HG03457 (cell line): ENCODE results near the gene SARS2.
A peak's percentile ranks its signal among the peaks of the same experiment; 100 is the strongest.
"Not testable (repeated sequence)": the region's sequence is repeated elsewhere in the genome, so short reads cannot be mapped to it uniquely, and the experiment has no call there.

Experiments used
- ATAC-seq: cut with Tn5 transposase; IDR thresholded peaks from one replicate; pipeline ENCODE4 v1.9.1; 2021; ENCODE audit warnings: moderate number of reproducible peaks; ENCODE audit not compliant: unreplicated experiment

The SARS2 gene

DNA sequence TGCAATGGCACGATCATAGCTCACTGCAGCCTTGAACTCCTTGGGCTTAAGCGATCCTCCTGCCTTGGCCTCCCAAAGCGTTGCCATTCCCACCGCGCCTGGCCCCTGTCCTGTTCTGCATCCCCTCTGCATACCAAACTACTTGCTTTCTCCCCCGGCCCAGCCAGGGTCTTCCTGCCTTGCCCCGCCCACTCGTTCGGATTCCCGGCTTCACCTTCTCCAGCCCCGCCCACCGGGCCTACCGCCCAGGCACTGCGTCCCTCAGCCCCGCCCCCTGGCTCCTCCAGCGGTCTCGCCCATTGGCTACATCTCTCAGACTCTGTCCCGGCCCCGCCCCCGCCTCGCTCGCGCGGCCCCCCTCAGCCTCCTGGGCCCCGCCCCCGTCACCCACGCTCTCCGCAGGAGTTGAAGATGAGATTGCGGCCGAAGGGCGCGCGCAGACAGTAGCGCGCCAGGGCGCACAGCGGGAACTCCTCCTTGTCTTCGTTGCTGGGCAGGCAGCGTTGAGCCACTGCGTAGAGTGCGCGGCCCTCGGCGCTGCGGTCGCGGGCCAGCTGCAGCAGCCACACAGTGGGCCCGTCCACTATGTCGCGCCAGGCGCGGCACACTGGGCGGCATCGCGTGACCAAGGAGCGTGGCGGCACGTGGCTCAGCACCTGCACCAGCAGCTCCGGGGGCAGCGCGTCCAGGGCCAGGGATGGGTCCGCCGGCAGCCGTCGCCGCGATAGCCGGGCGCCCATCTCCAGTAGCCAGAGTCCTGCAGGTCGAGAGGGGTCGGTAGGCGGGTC lies 19.2 kb upstream of the SARS2 start:
- no peak for ATAC-seq

DNA sequence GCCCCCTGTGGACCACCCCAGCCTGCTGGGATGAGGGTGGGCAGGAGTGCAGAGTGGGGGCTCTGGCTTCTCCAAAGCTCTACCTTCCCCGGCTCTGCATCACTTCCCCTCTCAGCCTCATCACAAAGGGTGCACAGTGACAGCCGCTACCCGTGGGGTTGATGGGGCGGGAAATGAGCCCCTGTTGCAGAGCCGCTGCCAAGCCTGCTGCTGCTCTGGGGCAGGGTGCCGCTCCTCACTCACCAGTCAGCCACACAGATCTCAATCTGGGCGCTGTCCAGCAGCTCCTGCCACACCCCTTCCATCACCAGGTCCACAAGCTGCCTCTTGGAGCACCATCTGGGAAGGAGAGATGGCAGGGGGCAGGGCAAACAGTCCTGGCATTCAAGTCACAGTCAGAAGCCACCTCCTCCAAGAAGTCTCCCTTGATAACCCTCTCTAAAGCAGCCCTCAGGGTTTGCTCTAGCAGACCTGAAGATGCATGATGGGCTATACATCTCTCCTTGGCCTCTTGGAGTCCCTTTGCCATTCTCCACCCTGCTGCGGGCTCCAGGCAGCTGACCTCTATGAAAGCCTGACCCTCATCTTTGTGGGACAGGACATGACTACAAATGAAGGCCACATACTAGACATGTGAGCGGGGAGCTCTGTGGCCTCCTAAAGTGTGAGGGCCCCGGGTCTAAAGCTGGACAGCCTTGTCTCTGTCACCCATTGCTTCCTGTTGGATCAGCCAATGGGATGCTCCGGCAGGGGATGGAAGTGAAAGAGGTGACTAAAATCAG lies 15.9 kb upstream of the SARS2 start:
- no peak for ATAC-seq

DNA sequence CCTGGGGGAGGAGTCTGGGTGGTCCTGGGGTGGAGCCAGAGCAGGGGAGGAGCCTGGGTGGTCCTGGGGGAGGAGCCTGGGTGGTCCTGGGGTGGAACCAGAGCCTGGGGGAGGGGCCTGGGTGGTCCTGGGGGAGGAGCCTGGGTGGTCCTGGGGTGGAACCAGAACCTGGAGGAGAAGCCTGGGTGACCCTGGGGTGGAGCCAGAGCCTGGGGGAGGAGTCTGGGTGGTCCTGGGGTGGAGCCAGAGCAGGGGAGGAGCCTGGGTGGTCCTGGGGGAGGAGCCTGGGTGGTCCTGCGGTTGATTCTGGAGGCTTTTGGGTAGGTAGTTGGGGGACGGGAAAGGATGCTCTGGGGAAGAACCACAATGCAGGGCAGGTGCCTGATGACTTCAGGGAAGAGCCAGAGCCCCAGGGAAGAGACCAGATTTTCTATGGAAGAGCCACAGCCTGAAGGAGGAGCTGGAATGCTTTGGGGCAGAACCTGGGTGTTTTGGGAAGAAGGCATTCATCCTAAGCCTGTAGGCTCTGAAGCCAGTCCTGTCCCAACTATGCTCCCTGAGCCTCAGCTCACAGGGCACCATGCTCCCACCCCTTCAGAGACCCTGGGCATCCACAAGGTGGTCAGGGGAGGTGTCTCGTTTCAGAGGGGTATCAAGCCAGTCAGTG lies 15.1 kb upstream of the SARS2 start:
- ATAC-seq = no peak

DNA sequence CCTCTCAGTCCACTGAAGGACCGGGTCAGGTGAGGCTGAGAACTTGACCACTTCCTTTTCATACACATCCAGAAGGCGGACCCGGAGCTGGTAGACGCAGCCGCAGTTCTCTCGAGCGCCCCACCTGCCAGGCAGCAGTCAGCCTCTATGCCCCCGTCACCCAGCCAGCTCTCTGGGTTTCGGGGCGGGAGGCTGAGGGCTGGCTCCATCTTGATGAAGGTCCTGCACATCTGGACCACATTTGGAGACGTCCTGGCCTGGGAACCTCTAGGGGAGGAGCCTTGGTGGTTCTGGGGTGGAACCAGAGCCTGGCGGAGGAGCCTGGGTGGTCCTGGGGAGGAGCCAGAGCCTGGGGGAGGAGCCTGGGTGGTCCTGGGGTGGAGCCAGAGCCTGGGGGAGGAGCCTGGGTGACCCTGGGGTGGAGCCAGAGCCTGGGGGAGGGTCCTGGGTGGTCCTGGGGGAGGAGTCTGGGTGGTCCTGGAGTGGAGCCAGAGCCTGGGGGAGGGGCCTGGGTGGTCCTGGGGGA lies 14.5 kb upstream of the SARS2 start:
- ATAC-seq = no peak

DNA sequence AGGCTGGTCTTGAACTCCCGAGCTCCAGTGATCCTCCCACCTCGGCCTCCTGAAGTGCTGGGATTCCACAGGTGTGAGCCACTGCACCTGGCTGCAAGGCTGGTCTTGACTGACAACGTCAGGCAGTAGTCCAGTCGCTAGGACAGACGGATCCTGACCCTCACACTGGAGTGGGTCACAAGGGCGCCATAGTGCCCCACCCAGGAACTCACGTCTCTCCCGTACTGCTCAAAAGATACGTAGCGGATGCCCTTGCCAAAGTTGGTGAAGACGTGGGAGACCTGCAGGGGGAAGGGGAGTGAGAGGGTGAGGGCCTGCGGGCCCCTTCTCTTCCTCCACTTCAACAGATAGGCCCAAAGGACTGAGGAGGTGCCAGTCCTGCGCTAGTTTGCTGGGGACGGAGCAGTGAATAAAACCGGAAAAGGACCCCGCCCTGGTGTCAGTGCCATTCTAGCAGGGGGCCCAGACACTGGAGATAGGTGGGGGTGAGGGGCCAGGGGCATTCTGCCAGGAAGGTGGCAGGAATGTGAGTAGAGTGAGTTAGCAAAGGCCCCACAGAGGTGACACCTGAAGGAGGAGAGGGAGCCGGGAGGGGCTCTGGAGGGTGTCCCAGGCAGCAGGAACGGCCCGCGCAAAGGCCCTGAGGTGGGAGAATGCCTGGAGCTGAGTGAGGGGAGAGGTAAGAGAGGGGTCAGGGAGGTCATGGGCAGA lies 12.1 kb upstream of the SARS2 start:
- no peak for ATAC-seq

DNA sequence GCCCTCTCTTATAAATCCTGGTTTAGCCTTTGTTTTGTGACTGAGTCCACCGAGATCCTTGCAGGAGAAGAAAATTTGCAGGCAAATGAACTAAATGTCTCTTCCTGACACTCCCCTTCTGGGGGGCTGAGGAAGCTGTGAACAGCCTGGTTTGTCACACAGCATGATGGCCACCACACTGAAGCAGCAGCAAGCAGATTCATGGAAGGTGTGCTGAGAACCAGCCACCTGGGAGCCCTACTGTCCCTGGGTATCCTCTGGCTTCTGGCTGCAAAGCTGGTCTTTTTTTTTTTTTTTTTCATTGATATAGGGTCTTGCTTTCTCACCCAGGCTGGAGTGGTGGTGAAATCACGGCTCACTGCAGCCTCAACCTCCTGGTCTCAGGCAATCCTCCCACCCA lies 11.4 kb upstream of the SARS2 start:
- ATAC-seq = no peak

DNA sequence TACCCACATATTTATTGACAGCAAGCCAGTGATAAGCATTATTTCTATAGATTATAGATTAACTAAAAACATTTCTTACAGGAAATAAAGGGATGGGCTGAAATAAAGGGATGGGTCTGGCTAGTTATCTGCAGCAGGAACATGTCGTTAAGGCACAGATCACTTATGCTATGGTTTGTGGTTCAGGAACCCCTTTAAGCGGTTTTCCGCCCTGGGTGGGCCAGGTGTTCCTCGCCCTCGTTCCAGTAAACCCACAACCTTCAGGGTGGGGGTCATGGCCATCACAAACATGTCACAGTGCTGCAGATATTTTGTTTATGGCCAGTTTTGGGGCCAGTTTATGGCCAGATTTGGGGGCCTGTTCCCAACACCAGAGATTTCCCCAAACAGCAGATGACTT lies 10.9 kb upstream of the SARS2 start:
- not testable (repeated sequence) for ATAC-seq

DNA sequence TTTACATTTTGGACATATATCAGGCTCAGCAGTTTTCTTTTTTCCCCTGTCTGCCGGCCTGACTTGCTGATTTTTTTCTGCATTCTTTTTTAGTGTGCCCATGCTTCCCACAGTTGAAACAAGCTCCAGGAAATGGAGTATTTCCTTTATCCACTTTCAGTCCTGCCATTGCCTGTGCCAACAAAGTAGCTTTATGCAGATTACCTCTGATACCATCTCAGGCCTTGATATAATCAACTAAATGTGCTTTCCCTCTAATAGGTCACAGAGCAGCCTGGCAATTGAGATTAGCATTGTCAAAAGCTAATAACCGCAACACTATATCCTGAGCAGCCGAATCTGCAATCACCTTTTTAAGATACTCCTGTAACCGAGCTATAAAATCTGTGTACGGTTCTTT lies 9.4 kb upstream of the SARS2 start:
- no peak for ATAC-seq

DNA sequence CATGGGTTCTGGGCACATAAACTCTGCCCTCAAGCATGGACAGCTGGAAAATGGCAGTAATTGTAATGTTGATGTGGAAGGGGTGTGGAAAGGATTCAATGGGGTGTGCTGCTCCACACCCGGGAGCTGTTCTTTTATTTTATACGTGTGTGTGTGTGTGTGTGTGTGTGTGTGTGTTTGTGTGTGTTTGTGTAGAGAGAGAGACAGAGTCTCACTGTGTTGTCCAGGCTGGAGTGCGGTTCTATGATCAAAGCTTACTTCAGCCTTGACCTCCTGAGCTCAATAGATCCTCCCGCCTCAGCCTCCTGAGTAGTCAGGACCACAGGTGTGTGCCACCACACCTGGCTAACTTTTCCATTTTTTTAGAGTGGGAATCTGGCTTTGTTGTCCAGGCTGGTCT lies 3.0 kb upstream of the SARS2 start:
- no peak for ATAC-seq

DNA sequence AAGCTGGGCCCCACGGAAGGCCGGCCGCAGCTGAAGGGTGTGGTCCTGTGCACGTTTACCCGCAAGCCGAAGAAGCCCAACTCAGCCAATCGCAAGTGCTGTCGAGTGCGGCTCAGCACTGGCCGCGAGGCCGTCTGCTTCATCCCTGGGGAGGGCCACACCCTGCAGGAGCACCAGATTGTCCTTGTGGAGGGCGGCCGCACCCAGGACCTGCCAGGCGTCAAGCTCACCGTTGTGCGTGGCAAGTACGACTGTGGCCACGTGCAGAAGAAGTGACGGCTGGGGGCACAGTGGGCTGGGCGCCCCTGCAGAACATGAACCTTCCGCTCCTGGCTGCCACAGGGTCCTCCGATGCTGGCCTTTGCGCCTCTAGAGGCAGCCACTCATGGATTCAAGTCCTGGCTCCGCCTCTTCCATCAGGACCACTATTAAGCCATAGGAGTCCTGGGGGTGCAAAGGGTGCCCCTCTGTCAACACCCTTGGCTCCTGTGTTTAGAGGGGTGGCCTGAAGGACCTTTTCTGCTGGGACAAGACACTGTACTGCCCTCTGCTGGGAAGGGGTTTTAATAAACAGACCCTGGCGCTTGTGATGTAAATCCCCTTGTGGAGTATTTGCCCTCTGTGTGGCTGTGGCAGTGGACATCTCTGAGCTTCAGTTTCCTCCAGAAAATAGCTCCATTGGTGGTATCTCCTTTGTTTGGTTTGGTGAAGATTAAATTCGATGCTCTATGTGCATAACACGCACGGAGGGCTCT lies 2.0 kb upstream of the SARS2 start:
- ATAC-seq = no peak

DNA sequence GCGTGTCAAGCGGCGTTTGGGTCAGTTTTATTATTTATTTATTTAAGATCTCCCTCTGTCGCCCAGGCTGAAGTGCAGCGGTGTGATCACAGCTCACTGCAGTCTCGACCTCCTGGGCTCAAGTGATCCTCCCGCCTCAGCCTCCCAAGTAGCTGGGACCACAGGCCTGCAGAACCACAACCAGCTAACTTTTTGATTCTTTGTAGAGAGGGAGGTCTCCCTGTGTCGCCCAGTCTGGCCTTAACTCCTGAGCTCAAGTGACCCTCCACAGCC lies 894 bp upstream of the SARS2 start:
- ATAC-seq = no peak

DNA sequence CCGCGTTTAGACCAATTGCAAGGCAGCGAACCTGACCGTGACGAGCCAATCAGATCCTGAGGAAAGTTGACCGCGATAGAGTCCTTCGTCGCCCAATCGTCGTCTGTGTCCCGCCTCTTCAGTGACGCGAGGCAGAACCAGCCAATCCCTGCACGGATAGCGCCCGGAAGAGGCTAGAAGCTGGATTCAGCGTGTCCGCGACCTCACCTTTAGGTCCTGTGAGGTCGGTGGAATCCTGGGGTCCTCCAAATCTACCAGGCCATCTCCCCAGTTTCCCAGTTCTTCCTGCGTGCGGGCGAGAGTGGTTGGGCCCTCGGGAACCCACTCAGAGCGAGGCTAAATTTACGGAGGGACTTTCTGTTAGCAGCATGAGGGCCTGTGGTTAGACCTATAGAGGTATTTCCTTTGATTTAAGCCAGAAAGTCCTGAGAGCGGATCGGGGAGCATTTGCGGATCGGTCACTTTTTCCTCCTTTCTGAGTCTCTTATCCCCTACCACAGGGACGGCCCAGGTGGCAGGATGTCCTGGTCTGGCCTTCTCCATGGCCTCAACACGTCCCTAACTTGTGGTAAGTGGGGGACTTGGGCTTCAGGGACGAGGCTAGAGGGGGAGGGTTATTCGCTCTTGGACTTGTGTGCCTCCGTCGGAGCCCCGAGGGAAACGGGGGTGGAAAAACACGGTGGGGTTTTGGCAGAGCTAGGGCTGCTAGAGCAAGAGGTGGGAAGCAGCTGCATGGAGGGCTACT lies 385 bp upstream of the SARS2 start, which contains the start of gene MRPS12:
MRPS12 (plus strand) TSS at position 169 of the 745 bp plus-strand sequence; CDS start at position 520, 351 bp downstream.
- peak; percentile 82 for ATAC-seq

DNA sequence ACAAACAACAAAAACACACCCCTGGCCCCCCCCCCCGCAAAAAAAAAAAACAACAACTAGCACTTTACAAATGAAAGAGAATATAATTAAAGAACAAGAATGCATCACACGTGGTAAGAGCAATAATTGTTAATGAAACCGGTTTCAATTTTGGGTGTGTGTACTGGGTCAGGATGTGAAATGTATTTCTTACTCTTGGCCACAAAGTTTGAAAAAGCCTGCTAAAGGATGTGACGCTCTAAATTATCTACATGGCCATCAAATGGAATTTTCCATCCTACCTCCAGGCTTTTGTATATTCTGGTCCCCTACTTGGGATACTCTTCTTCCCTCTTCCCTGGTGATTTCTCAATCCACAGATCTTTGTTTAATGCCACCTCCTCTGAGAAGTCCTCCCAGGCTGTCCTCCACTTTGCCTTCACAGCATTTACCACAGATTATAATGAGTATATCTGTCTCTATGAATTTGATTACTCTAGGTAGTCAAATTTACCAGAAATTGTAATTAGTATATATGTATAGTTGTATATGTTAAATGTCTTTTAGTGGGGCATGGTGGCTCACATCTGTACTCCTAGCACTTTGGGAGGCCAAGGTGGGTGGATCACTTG lies 2.1 kb downstream of the SARS2 start:
- ATAC-seq = no peak

DNA sequence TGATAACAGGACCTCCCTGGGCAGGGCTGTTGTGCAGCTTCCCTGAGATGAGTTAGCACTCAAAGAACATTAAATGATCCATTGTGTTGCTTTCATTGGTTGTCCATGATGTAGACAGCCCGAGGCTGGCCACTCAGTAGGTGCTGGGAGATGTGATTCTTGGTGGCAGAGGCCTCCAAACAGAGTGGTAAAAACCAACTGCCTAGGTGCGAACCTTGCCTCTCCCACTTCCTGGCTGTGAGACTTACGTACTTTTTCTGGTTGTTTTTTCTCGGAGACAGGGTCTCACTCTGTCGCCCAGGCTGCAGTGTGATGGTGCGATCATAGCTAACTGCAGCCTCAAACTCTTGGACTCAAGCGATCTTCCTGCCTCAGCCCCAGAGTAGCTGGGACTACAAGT lies 6.2 kb downstream of the SARS2 start:
- ATAC-seq = no peak

DNA sequence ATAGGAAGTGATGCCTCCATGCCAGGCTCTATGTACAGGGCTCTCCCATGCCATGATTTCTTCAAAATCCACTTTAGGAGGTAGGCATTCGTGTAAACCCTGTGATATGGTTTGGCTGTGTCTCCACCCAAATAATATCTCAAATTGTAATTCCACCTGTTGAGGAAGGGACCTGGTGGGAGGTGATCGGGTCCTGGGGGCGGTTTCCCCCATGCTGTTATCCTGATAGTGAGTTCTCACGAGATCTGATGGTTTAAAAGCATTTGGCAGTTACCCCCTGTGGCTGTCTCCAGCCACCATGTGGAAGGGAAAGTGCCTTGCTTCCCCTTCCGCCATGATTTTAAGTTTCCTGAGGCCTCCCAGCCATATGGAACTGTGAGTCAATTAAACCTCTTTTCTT lies 8.1 kb downstream of the SARS2 start:
- no peak for ATAC-seq

DNA sequence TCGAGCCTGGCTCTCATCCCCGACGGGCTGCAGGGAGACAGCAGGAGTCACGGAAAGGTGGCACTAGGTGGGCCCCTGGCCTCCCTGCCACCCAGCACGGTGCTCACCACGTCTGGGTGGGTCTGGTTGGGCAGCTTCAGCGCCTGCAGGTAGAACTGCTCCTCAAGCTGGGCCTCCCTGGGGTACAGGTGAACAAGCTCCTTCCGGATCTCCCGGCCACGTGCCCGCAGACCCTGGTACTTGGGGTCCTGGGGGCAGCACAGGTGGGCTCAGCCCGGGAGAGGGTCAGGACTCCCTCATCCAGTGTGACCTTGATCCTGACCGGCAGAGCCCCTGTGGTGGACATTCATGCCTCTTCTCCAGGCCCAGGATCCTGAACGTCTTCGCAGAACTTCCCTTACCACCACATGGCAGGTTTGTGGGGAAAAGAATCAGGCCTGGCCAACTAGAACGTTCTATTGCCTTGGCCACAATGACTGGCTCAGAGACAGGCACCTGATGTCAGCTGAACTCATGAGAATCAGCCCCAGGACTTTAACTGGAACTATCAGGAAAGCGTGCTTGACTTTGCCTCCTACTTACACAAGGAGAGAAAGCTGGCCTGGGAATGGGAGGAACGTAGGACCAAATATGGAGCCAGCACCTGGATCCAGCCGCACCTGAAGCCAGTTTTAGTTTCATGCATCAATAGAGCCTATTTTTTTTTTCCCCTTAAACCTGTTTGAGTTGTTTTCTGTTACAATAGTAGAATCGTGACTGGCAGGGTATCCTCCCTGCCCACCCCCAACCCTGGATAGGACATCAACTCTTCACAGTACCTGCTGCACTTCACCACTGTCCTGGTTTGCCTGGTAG lies 8.9 kb downstream of the SARS2 start:
- no peak for ATAC-seq

DNA sequence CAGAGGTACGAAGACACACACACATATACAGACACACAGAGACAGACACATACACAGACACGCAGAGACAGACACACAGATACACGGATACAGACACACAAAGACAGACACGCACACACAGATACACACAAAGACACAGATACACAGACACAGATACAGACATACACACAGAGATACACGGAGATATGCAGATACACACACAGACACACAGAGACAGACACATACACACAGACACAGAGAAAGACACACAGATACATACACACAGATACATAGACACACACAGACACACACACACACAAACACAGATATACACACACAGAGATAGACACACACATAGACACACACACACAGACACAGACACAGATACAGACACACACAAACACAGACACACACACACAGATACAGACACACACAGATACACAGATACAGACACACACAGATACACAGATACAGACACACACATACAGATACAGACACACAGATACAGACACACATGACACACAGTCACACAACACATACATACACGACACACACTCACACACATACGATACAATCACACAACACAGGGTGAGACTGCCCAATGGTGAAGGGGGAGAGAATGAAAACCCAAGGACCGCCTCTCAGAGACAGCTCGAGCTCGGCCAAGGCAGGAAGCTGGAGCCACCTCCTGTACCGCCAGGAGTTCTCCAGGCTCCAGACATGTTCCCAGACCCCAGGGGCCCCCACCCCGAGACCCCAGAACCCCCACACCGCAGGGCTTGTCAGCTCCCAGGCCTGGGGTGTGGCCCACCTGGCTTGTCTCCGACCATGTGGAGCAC lies 9.8 kb downstream of the SARS2 start:
- ATAC-seq = no peak
